GM12878 (cell line): Measurements from ENCODE around the gene USPL1. TPM values are rescaled to one million over a fixed set of nuclear protein-coding genes. Genes with fewer than 3 reads are reported as not detected.
A peak's percentile ranks its signal among the peaks of the same experiment; 100 is the strongest.

ENCODE experiments used
- ATAC-seq: fragments of 200-7000 bp; cut with Tn5 transposase; 3 replicates; pipeline ENCODE4 v1.9.1; 2020; ENCODE audit warnings: mild to moderate bottlenecking, moderate library complexity
- BruUV-seq: library from RNA; stranded (reverse); fragments of 400-500 nt; replicated peaks from 2 replicates; lab custom pipeline; 2021; lab: Mats Ljungman, UMichigan
- CTCF ChIA-PET: fragments of 300-600 bp; sonication (Branson Sonifier 250); formaldehyde crosslinking; extraction: SDS; loops from one replicate; lab custom pipeline; 2021; ENCODE audit warnings: inconsistent platforms; lab: Yijun Ruan, JAX
- POLR2A ChIA-PET: fragments of 350-600 bp; formaldehyde crosslinking; extraction: SDS; loops from one replicate; lab custom pipeline; 2021; ENCODE audit warnings: inconsistent platforms; lab: Charles Lee
- RAD21 ChIA-PET: fragments of 300-600 bp; sonication (Branson Sonifier 250); formaldehyde crosslinking; loops from one replicate; lab custom pipeline; 2023; ENCODE audit warnings: antibody characterized with exemption; ENCODE audit not compliant: unreplicated experiment; lab: Charles Lee
- SMC1A ChIA-PET: fragments of 300-600 bp; sonication (Branson Sonifier 250); formaldehyde crosslinking; loops from one replicate; lab custom pipeline; 2023; ENCODE audit not compliant: unreplicated experiment, uncharacterized antibody; lab: Charles Lee
- DNase-seq: peaks from one replicate; pipeline ENCODE4 v3.0.0-alpha.2; 2011; ENCODE audit warnings: low read depth, low spot score
- FAIRE-seq: peaks from 3 replicates; lab custom pipeline; 2011; peaks lifted over from hg19 to GRCh38; lab: Jason Lieb, UNC
- H2AFZ ChIP-seq: 2 replicates; pipeline ENCODE4 v1.6.0; 2011; ENCODE audit warnings: low read depth, low read length, control low read depth; ENCODE audit not compliant: control insufficient read depth
- H3K27ac ChIP-seq: 2 replicates; pipeline ENCODE4 v1.5.1; 2011; ENCODE audit warnings: control low read depth; ENCODE audit not compliant: control insufficient read depth, insufficient read depth
- H3K27me3 ChIP-seq, 2 experiments: replicated peaks in 1 of 2; 2 replicates each; pipeline versions ENCODE4 v1.6.0 to v1.6.1; 2011; ENCODE audit warnings: low read length in 1 of 2; ENCODE audit not compliant: control insufficient read depth in 2 of 2, insufficient read depth in 2 of 2
- H3K36me3 ChIP-seq, 2 experiments: 2 replicates each; pipeline ENCODE4 v1.5.1; 2011; ENCODE audit warnings: low read length in 1 of 2; ENCODE audit not compliant: control insufficient read depth in 2 of 2, insufficient read depth in 2 of 2
- H3K4me1 ChIP-seq: 2 replicates; pipeline ENCODE4 v1.6.1; 2011; ENCODE audit warnings: mild to moderate bottlenecking, low read length, moderate library complexity, mixed read lengths; ENCODE audit not compliant: control insufficient read depth, insufficient read depth
- H3K4me2 ChIP-seq: 2 replicates; pipeline ENCODE4 v1.6.0; 2011; ENCODE audit warnings: control low read depth; ENCODE audit not compliant: control insufficient read depth, insufficient read depth
- H3K4me3 ChIP-seq: fragments of 200-600 bp; sonication (generic); 2 replicates; pipeline ENCODE4 v1.5.1; 2016
- H3K79me2 ChIP-seq: 2 replicates; pipeline ENCODE4 v1.6.0; 2011; ENCODE audit warnings: low read length; ENCODE audit not compliant: control insufficient read depth, insufficient read depth
- H3K9ac ChIP-seq: 2 replicates; pipeline ENCODE4 v1.8.0; 2011; ENCODE audit warnings: low read length, control low read depth, mixed read lengths; ENCODE audit not compliant: control insufficient read depth, insufficient read depth
- H3K9me3 ChIP-seq: replicated peaks from 3 replicates; pipeline ENCODE4 v1.5.1; 2011; ENCODE audit warnings: mild to moderate bottlenecking, low read length; ENCODE audit not compliant: control insufficient read depth, insufficient read depth
- H4K20me1 ChIP-seq: 2 replicates; pipeline ENCODE4 v1.6.0; 2011; ENCODE audit not compliant: control insufficient read depth, insufficient read depth
- ASH2L ChIP-seq: fragments of 300-600, 200-600 bp; sonication (generic); IDR thresholded peaks from 2 replicates; pipeline ENCODE4 v1.6.1; 2017; ENCODE audit warnings: low read depth, mild to moderate bottlenecking, borderline replicate concordance
- IRF4 ChIP-seq: IDR thresholded peaks from 2 replicates; pipeline ENCODE4 v1.6.1; 2011; ENCODE audit warnings: low read depth, low read length
- KDM1A ChIP-seq: fragments of 200-600 bp; sonication (generic); IDR thresholded peaks from 2 replicates; pipeline ENCODE4 v1.6.1; 2016; ENCODE audit warnings: borderline replicate concordance
- MTA2 ChIP-seq: fragments of 450-650 bp; IDR thresholded peaks from 2 replicates; pipeline ENCODE4 v1.6.1; 2016; ENCODE audit warnings: low read depth, mild to moderate bottlenecking, moderate library complexity
- NR2C2 ChIP-seq: IDR thresholded peaks from 2 replicates; pipeline ENCODE4 v1.6.1; 2011; ENCODE audit warnings: borderline replicate concordance, low read depth; ENCODE audit not compliant: control insufficient read depth, insufficient read length
- NRF1 ChIP-seq: conservative IDR thresholded peaks from 2 replicates; pipeline ENCODE4 v1.6.1; 2011; ENCODE audit warnings: mild to moderate bottlenecking, low read depth, low read length, improper control_type of control experiment
- RAD21 ChIP-seq: IDR thresholded peaks from 2 replicates; pipeline ENCODE4 v1.6.1; 2011; ENCODE audit warnings: mild to moderate bottlenecking, low read depth, low read length, moderate library complexity; ENCODE audit not compliant: insufficient read depth
- RBBP5 ChIP-seq: fragments of 200-600 bp; sonication (generic); conservative IDR thresholded peaks from 2 replicates; pipeline ENCODE4 v1.6.1; 2016
- ZNF217 ChIP-seq: fragments of 450-650 bp; IDR thresholded peaks from 2 replicates; pipeline ENCODE4 v1.6.1; 2017; ENCODE audit warnings: antibody characterized with exemption, mild to moderate bottlenecking
- ZNF24 ChIP-seq: fragments of 450-650 bp; IDR thresholded peaks from 2 replicates; pipeline ENCODE4 v1.6.1; 2017; ENCODE audit warnings: antibody characterized with exemption, mild to moderate bottlenecking
- WGBS: methylation state at CpG from one replicate; pipeline ENCODE4 v1.1.6; 2016; ENCODE audit warnings: low lambda C conversion rate; ENCODE audit not compliant: insufficient replicate concordance, insufficient coverage; ENCODE audit errors: missing lambda C conversion rate; 5-methylcytosine and 5-hydroxymethylcytosine counted together
- in situ Hi-C: fragments of 300-500 bp; cut with MboI; formaldehyde crosslinking; loops from 9 replicates; pipeline ENCODE4 v1.14.3; 2018; ENCODE audit warnings: mixed read lengths
- intact Hi-C: fragments of 100-400 bp; cut with micrococcal nuclease; formaldehyde crosslinking; loops from one replicate; pipeline ENCODE4 v1.14.2; 2022; ENCODE audit not compliant: unreplicated experiment
- polyA plus RNA-seq, 11 experiments: library from polyadenylated mRNA; depleted of rRNA in 4 of 11; unstranded in 6 of 11; stranded (reverse) in 5 of 11; fragments of >200 nt; fragmentation: Nextera tagmentation in 4 of 11; fragmentation: Illumina TruSeq in 1 of 11; extraction: Ambion mirVana in 4 of 11; extraction: Trizol in 1 of 11; gene quantifications; 1 replicate in 1 of 11; 2 replicates in 10 of 11; pipeline versions ENCODE4 v1.2.1 to v1.2.3, GENCODE V29; 2011 to 2016; ENCODE audit warnings: inconsistent platforms in 2 of 11, missing spikeins in 2 of 11, low read depth in 1 of 11
- total RNA-seq, 4 experiments: library from RNA; depleted of rRNA in 3 of 4; stranded (reverse); fragments of >200 nt in 3 of 4; fragmentation: Illumina TruSeq in 1 of 4; extraction: Trizol in 1 of 4; gene quantifications; 2 replicates each; pipeline versions ENCODE4 v1.2.1 to v1.2.3, GENCODE V29; 2013 to 2021
- TF ChIP-seq, protein P1 (sequence below), 3 experiments: IDR thresholded peaks in 2 of 3; conservative IDR thresholded peaks in 1 of 3; 2 replicates each; pipeline ENCODE4 v1.5.1; 2011; ENCODE audit warnings: low read depth in 3 of 3, low read length in 3 of 3, mild to moderate bottlenecking in 3 of 3, control low read depth in 2 of 3, moderate library complexity in 2 of 3, inconsistent platforms in 1 of 3, mixed read lengths in 1 of 3; ENCODE audit not compliant: control insufficient read depth in 2 of 3, insufficient read depth in 1 of 3; ENCODE audit errors: extremely low read depth in 1 of 3
- TF ChIP-seq, protein P2 (sequence below): fragments of 450-650 bp; conservative IDR thresholded peaks from 2 replicates; pipeline ENCODE4 v1.6.1; 2017; ENCODE audit warnings: mild to moderate bottlenecking, moderate library complexity

The USPL1 gene
- total and polyA plus RNA-seq, 10 of the 15 experiments (the other 5 are each of a cell fraction or from before 2014, with no cell fraction given), result 7.9 to 23.2 (median 15.8) TPM

DNA sequence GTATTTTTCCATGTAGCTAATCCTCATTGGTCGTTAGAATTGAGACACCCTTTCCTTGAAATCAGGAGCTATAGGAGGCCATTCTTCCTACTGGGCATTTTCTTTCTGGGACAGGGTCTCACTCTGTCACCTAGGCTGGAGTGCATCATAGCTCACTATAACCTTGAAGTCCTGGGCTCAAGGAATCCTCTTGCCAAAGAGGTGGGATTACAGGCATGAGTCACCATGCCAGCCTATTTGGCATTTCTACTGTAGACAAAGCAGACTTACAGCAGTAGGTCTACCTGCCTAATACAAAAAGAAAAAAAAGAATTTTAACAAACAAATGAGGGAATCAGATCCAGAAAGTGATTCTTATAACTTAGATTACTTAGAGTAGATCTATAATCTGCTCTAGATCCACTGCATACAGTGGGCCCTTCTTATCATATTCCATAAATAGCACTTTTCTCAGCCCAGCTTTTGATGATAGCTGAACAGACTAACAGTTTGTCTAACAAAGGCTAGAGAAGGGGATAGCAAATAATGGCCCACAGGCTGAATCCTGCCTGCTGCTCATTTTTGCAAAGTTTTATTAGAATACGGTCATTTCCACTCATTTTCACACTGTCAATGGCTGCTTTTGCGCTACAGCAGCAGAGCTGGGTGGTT is 36.7 kb upstream of the USPL1 start:
- POLR2A ChIA-PET, result no interaction called here
- Histone ChIP-seq H3K27ac (no peak overlapping the region), H4K20me1 (no peaks in the 10 kb centered on the region), H3K4me1 (peaks cover 12% of the 10 kb centered on the region; the same call in 1 of the 2 replicates), H3K79me2 (no peaks in the 10 kb centered on the region), H3K4me2 (no peak overlapping the region), H3K36me3 (no peaks in the 10 kb centered on the region), H2AFZ (no peak overlapping the region), H3K9me3 (no peaks in the 10 kb centered on the region; the same call in 1 of the 3 replicates), H3K27me3 (peaks cover 2 to 3% of the 10 kb centered on the region in 2 experiments; a peak in 1 of 4 replicates), H3K4me3 (no peak overlapping the region), H3K9ac (no peak overlapping the region)
- FAIRE-seq (no peak), ATAC-seq (no peak), DNase-seq (no peak)
- in situ Hi-C loops (no loop called here), intact Hi-C loops (loop anchor here (2.0 kb wide), 1 partner anchor 448 kb away; no protein-coding TSS in a partner anchor)
- SMC1A ChIA-PET, result interaction anchor here (0.7 to 2.6 kb wide), 15 partner anchors 13 to 465 kb away, joined by 3 to 10 read pairs (median 4); no protein-coding TSS in a partner anchor
- TF ChIP-seq NRF1 (no peak), MTA2 (no peak), NR2C2 (no peak), ASH2L (no peak)
- BruUV-seq, result no TSS peak
- 59% methylated on average over 3 of the region's 3 CpGs for WGBS
- CTCF ChIA-PET, result interaction anchor here (0.6 to 2.9 kb wide), 26 partner anchors 11 to 465 kb away, joined by 3 to 31 read pairs (median 4); partner anchors contain the start of gene HMGB1
- RAD21 ChIA-PET, result interaction anchor here (0.6 to 2.8 kb wide), 7 partner anchors 10 to 448 kb away, joined by 3 to 27 read pairs (median 4); no protein-coding TSS in a partner anchor

DNA sequence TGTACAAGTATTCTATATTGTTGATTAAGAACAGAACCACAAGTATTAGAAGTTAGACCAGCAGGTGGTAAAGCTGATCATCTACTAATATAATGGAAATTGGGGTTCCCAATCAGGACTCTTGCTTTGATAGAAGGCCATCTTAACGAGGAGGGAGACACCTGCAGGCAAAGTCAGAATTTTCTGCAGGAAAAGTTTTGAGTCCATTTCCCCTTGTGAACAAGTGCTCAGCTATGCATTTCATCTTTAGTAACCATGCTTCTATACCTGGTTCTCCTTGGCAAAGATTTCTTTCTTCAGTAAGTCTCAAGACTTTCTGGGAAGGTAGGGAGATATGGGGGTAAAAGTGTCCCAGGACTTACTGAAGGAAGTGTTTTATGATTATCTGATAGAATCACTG is 36.1 kb upstream of the USPL1 start:
- H3K36me3 ChIP-seq, result no peaks in the 10 kb centered on the region
- POLR2A ChIA-PET, result no interaction called here
- FAIRE-seq, result peak; percentile 56
- RAD21 ChIA-PET, result interaction anchor here (0.5 to 2.8 kb wide), 6 partner anchors 25 to 448 kb away, joined by 3 to 27 read pairs (median 6); no protein-coding TSS in a partner anchor
- H3K9me3 ChIP-seq, result no peaks in the 10 kb centered on the region; the same call in 1 of the 3 replicates
- no peak overlapping the region for H3K27ac ChIP-seq
- 0% methylated on average over 1 of the region's 1 CpG for WGBS
- intact Hi-C loops (loop anchor here (2.0 kb wide), 1 partner anchor 449 kb away; no protein-coding TSS in a partner anchor), in situ Hi-C loops (no loop called here)
- peaks cover 2 to 3% of the 10 kb centered on the region in 2 experiments; a peak in 1 of 4 replicates for H3K27me3 ChIP-seq
- SMC1A ChIA-PET, result interaction anchor here (1.0 to 2.6 kb wide), 17 partner anchors 9 to 466 kb away, joined by 3 to 10 read pairs (median 4); no protein-coding TSS in a partner anchor
- no peak for DNase-seq
- no peak overlapping the region for H3K4me3 ChIP-seq
- no peak overlapping the region for H3K4me2 ChIP-seq
- H4K20me1 ChIP-seq, result no peaks in the 10 kb centered on the region
- CTCF ChIA-PET, result interaction anchor here (0.7 to 2.9 kb wide), 25 partner anchors 11 to 465 kb away, joined by 3 to 31 read pairs (median 5); partner anchors contain the start of gene HMGB1
- no TSS peak for BruUV-seq
- no peaks in the 10 kb centered on the region for H3K79me2 ChIP-seq
- H2AFZ ChIP-seq, result no peak overlapping the region
- ATAC-seq, result peak; percentile 20; the same call in 1 of the 3 replicates
- H3K9ac ChIP-seq, result no peak overlapping the region
- peaks cover 12% of the 10 kb centered on the region; the same call in 1 of the 2 replicates for H3K4me1 ChIP-seq
- TF ChIP-seq, protein P1, sequence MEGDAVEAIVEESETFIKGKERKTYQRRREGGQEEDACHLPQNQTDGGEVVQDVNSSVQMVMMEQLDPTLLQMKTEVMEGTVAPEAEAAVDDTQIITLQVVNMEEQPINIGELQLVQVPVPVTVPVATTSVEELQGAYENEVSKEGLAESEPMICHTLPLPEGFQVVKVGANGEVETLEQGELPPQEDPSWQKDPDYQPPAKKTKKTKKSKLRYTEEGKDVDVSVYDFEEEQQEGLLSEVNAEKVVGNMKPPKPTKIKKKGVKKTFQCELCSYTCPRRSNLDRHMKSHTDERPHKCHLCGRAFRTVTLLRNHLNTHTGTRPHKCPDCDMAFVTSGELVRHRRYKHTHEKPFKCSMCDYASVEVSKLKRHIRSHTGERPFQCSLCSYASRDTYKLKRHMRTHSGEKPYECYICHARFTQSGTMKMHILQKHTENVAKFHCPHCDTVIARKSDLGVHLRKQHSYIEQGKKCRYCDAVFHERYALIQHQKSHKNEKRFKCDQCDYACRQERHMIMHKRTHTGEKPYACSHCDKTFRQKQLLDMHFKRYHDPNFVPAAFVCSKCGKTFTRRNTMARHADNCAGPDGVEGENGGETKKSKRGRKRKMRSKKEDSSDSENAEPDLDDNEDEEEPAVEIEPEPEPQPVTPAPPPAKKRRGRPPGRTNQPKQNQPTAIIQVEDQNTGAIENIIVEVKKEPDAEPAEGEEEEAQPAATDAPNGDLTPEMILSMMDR (IDR thresholded peaks at IDR 0.05 in 2 of 3, conservative IDR thresholded peaks at IDR 0.05 in 1 of 3; ENCODE audit: control insufficient read depth in 2 of 3, extremely low read depth in 1 of 3, insufficient read depth in 1 of 3, low read depth in 3 of 3, low read length in 3 of 3), result peak; percentile 26 to 62 (median 50); a peak in 5 of 6 replicates
- TF ChIP-seq ZNF217 (no peak), RAD21 (peak; percentile 69), KDM1A (no peak), ZNF24 (peak; percentile 64), IRF4 (no peak), RBBP5 (no peak)
- TF ChIP-seq, protein P2, sequence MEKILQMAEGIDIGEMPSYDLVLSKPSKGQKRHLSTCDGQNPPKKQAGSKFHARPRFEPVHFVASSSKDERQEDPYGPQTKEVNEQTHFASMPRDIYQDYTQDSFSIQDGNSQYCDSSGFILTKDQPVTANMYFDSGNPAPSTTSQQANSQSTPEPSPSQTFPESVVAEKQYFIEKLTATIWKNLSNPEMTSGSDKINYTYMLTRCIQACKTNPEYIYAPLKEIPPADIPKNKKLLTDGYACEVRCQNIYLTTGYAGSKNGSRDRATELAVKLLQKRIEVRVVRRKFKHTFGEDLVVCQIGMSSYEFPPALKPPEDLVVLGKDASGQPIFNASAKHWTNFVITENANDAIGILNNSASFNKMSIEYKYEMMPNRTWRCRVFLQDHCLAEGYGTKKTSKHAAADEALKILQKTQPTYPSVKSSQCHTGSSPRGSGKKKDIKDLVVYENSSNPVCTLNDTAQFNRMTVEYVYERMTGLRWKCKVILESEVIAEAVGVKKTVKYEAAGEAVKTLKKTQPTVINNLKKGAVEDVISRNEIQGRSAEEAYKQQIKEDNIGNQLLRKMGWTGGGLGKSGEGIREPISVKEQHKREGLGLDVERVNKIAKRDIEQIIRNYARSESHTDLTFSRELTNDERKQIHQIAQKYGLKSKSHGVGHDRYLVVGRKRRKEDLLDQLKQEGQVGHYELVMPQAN, result no peak
